Colonic mucosa (tissue), 4 donors: ENCODE results near the gene CDH1. TPM values are rescaled to one million over a fixed set of nuclear protein-coding genes. Genes with fewer than 3 reads are reported as not detected.
"Not testable (repeated sequence)": the region's sequence is repeated elsewhere in the genome, so short reads cannot be mapped to it uniquely, and the experiment has no call there.

ENCODE experiments used
- DNase-seq: peaks from one replicate; pipeline ENCODE4 v3.0.0-alpha.2; 2020
- H3K27ac ChIP-seq: fragments of 200-600 bp; one replicate; pipeline ENCODE4 v1.8.0; 2021
- H3K27me3 ChIP-seq: fragments of 200-600 bp; one replicate; pipeline ENCODE4 v1.8.0; 2021
- H3K36me3 ChIP-seq: fragments of 200-600 bp; one replicate; pipeline ENCODE4 v1.8.0; 2021
- H3K4me1 ChIP-seq: fragments of 200-600 bp; one replicate; pipeline ENCODE4 v1.8.0; 2021; ENCODE audit warnings: mild to moderate bottlenecking
- H3K4me3 ChIP-seq: fragments of 200-600 bp; one replicate; pipeline ENCODE4 v1.8.0; 2021
- H3K9ac ChIP-seq, 2 donors: one replicate each; pipeline ENCODE4 v1.7.0; 2013; ENCODE audit warnings: control low read depth in 2 of 2, low read depth in 2 of 2, low read length in 2 of 2
- H3K9me3 ChIP-seq: fragments of 200-600 bp; one replicate; pipeline ENCODE4 v1.8.0; 2021
- CTCF ChIP-seq: fragments of 200-600 bp; IDR thresholded peaks from one replicate; pipeline ENCODE4 v1.8.0; 2022; ENCODE audit warnings: antibody characterized with exemption, mild to moderate bottlenecking
- intact Hi-C: fragments of 100-400 bp; cut with DNase I; formaldehyde crosslinking; loops from one replicate; pipeline ENCODE4 v1.14.1; 2022
- total RNA-seq, 2 donors: library from RNA; stranded (reverse); fragmentation: NEBNext Ultra II Directional in 1 of 2; extraction: Animal tissue kit (Norgen Biotek cat#: 25700) in 1 of 2; gene quantifications; one replicate each; pipeline ENCODE4 v1.2.1, GENCODE V29; 2021
- donor health status: healthy.
- donor health status: DM: no; HTN: no; CAD: no.
- donor health status: DM: no; HTN: no; CAD: no.

Gene CDH1
- total RNA-seq, 2 donors from 2014 or later: 494 to 519 TPM

- Histone ChIP-seq H3K9me3 (no peaks in the 10 kb centered on the region), H3K27ac (no peak overlapping the region), H3K4me1 (peaks cover 3% of the 10 kb centered on the region), H3K4me3 (no peak overlapping the region), H3K9ac (no peak overlapping the region), H3K27me3 (no peaks in the 10 kb centered on the region), H3K36me3 (no peaks in the 10 kb centered on the region)
- no peak for TF ChIP-seq CTCF
- intact Hi-C loops: no loop called here
- DNase-seq: no peak
Observed at GRCh38 chr16:68710211-68710610, 26.9 kb upstream of the CDH1 start.

GRCh38 chr16:68711421-68712139 is 25.5 kb upstream of the CDH1 start:
- H3K27me3 ChIP-seq: no peaks in the 10 kb centered on the region
- H3K36me3 ChIP-seq: no peaks in the 10 kb centered on the region
- no peak overlapping the region for H3K27ac ChIP-seq
- H3K4me1 ChIP-seq: peaks cover 3% of the 10 kb centered on the region
- no peaks in the 10 kb centered on the region for H3K9me3 ChIP-seq
- intact Hi-C loops: no loop called here
- no peak for DNase-seq
- no peak overlapping the region for H3K4me3 ChIP-seq
- no peak for TF ChIP-seq CTCF
- no peak overlapping the region for H3K9ac ChIP-seq

GRCh38 chr16:68713361-68713760 is 23.7 kb upstream of the CDH1 start:
- no peak overlapping the region for H3K27ac ChIP-seq
- no peaks in the 10 kb centered on the region for H3K27me3 ChIP-seq
- intact Hi-C loops: no loop called here
- peaks cover 2% of the 10 kb centered on the region for H3K4me1 ChIP-seq
- TF ChIP-seq CTCF: no peak
- no peaks in the 10 kb centered on the region for H3K36me3 ChIP-seq
- H3K4me3 ChIP-seq: no peak overlapping the region
- no peaks in the 10 kb centered on the region for H3K9me3 ChIP-seq
- H3K9ac ChIP-seq: no peak overlapping the region
- DNase-seq: no peak

- Histone ChIP-seq H3K4me1 (no peaks in the 10 kb centered on the region), H3K27me3 (no peaks in the 10 kb centered on the region), H3K9ac (peak overlapping the region in 1 of 2 donors; percentile 21), H3K27ac (peak overlapping the region; percentile 51), H3K4me3 (no peak overlapping the region), H3K9me3 (no peaks in the 10 kb centered on the region), H3K36me3 (no peaks in the 10 kb centered on the region)
- intact Hi-C loops: no loop called here
- no peak for TF ChIP-seq CTCF
- peak; percentile 46 for DNase-seq
Observed at GRCh38 chr16:68715471-68715870, 21.6 kb upstream of the CDH1 start.

- H3K9ac ChIP-seq, H3K4me1 ChIP-seq, H3K27me3 ChIP-seq, DNase-seq, H3K36me3 ChIP-seq, H3K27ac ChIP-seq, H3K4me3 ChIP-seq, intact Hi-C loops, H3K9me3 ChIP-seq: not testable (repeated sequence)
Observed at GRCh38 chr16:68716516-68716915, 20.6 kb upstream of the CDH1 start.

GRCh38 chr16:68717684-68718083 is 19.4 kb upstream of the CDH1 start:
- H3K4me3 ChIP-seq: no peak overlapping the region
- intact Hi-C loops: no loop called here
- no peaks in the 10 kb centered on the region for H3K9me3 ChIP-seq
- no peak for TF ChIP-seq CTCF
- H3K4me1 ChIP-seq: no peaks in the 10 kb centered on the region
- no peaks in the 10 kb centered on the region for H3K36me3 ChIP-seq
- no peaks in the 10 kb centered on the region for H3K27me3 ChIP-seq
- no peak overlapping the region for H3K27ac ChIP-seq
- no peak overlapping the region for H3K9ac ChIP-seq
- DNase-seq: no peak
